LoVo (cell line): ENCODE data around the gene WIF1.

ENCODE experiments used
- DNase-seq: peaks from one replicate; pipeline ENCODE4 v3.0.0-alpha.2; 2016; ENCODE audit warnings: low spot score

Gene WIF1, protein sequence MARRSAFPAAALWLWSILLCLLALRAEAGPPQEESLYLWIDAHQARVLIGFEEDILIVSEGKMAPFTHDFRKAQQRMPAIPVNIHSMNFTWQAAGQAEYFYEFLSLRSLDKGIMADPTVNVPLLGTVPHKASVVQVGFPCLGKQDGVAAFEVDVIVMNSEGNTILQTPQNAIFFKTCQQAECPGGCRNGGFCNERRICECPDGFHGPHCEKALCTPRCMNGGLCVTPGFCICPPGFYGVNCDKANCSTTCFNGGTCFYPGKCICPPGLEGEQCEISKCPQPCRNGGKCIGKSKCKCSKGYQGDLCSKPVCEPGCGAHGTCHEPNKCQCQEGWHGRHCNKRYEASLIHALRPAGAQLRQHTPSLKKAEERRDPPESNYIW

DNA sequence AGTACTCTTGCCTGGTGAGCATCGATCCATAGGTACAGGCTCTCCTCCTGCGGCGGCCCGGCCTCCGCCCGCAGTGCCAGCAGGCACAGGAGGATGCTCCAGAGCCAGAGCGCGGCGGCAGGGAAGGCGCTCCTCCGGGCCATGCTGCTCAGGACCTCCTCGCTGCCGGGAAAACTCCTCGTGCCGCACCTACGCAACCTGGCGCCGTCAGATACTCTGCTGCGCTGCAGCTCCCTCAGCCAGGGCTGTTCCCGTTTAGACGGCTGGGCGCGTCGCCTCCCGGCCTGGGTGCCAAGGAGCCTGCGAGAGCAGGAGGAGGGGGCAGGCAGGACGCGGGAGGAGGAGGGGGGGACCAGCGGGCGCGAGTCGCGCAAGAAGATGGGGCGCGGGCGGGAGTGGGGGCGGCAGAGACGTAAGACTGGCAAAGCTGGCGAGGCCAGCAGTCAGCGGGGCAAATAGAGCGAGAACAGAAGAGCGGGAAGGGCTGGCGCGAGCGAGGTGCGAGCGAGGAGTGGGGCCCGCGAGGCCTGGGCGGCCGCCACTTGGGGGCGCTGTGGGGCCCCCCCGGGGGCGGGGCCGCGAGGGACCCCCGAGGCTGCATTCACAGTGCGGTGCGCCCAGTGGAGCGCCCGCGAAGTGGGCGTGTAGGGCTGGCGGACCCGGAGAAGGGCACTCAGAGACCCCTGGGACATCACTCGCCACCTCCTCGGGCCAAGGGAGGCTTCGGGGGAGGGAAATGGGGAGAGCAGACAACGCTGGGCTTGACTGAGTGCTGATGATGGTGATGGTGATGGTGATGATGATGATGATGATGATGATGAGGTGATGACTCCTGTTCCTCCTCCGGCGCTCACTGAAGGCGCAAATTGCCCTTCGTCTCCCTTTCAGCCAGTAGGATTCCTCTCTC, at the start of gene WIF1:
Gene WIF1 (minus strand): TSS at position 257 of the 907 bp plus-strand sequence. CDS start 114 bp downstream, at position 143.
- no peak for DNase-seq

GRCh38 chr12:65170209-65170881, 49.2 kb upstream of the WIF1 start:
- peak; percentile 58 for DNase-seq

DNA sequence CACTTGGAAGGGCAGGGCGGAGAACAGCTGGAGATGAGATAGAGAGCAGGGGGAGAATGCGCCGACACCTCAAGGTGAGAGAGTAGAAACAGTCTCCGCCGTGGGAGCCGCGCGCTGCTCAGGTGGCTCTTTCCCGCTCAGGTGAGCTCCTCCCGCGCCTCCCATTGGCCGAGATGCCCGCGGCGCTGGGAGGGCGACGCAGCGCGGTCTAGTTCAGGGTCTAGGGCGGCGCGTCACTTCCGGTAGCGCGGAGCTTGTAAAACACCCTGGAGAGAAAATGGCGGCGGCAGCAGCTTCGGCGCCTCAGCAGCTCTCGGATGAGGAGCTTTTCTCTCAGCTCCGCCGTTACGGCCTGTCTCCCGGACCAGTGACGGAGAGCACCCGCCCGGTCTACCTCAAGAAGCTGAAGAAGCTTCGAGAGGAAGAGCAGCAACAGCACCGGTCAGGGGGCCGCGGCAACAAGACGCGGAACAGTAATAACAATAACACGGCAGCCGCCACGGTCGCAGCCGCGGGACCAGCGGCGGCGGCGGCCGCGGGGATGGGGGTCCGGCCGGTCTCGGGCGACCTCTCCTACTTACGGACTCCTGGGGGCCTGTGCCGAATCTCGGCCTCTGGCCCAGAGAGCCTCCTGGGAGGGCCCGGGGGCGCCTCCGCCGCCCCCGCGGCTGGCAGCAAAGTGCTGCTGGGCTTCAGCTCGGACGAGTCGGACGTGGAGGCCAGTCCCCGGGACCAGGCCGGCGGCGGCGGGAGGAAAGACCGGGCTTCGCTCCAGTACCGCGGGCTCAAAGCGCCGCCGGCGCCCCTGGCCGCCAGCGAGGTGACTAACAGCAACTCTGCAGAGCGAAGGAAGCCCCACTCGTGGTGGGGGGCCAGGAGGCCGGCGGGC, 48.5 kb upstream of the WIF1 start, which contains the start of gene LEMD3:
Gene LEMD3 (plus strand): TSS at position 264 of the 889 bp plus-strand sequence. CDS start 14 bp downstream, at position 278.
- peak; percentile 99 for DNase-seq

- no peak for DNase-seq
Measured at GRCh38 chr12:65168681-65169319, 47.7 kb upstream of the WIF1 start.

DNA sequence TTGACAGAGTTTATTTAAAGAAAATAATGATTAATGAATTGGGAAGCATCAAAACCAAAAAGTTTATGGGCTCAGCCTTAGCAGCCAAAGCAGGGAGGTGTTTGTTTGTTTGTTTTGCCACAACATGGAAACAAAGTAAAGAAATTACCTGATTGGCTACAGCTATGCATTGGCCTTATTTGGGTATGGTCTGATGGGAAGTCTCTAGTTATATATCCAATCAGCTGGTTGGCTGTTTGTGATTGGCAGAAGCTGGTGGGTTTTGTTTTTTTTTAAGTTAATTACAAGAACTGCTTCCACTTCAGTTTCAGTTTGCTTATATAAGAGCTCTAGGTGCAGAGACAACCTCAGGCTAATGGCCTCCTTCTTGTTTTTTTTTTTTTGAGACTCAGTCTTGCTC, 43.7 kb upstream of the WIF1 start:
- DNase-seq: no peak

DNA sequence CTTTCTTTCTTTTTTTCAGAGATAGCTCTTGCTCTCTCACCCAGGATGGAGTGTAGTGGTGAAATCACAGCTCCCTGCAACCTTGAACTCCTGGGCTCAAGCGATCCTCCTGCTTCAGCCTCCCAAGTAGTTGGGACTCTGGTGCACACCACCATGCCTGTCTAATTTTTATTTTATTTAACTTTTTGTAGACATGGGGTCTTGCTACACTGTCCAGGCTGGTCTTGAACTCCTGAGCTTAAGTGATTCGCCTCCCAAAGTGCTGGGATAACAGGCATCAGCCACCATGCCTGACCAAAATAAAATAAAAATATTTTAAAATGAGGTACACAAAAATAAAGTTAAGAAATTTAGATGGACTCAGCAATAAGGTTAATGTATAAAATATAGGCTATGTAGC, 43.1 kb upstream of the WIF1 start:
- DNase-seq: no peak

- no peak for DNase-seq
Measured at GRCh38 chr12:65162609-65163008, 41.5 kb upstream of the WIF1 start.

- no peak for DNase-seq
Measured at GRCh38 chr12:65157091-65157490, 36.0 kb upstream of the WIF1 start.

- DNase-seq: no peak
Measured at GRCh38 chr12:65156366-65156841, 35.3 kb upstream of the WIF1 start.

DNA sequence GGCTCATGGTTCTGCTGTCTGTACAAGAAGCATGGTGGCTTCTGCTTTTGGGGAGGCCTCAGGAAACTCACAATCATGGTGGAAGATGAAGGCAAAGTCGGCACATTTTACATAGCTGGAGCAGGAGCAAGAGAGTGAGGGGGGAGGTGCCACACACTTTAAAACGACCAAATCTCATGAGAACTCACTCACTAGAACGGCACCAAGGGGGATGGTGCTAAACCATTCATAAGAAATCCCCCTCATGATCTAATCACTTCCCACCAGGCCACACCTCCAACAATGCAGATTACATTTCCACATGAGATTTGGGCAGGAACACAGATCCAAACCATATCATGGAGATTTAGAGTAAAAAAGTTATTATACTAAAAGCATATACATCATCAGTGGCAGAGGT, 34.7 kb upstream of the WIF1 start:
- DNase-seq: no peak

DNA sequence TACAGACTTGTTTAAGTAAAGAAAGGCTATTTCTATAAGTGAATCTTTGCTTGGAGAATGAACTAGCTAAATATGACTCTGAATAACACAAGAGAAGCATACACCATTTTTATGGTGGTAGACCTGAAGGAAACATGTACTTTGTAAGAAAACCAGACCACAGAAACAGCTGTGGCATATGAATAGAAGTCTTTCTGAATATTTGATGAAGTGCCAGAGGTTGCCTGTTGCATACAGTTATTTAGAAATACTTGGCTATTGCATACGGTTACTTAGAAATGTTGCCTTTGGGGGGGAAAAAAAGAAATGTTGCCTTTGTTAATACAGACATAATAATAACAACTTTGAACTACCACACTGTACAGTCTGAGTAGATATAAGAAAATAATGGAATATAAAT, 31.5 kb upstream of the WIF1 start:
- DNase-seq: no peak

DNA sequence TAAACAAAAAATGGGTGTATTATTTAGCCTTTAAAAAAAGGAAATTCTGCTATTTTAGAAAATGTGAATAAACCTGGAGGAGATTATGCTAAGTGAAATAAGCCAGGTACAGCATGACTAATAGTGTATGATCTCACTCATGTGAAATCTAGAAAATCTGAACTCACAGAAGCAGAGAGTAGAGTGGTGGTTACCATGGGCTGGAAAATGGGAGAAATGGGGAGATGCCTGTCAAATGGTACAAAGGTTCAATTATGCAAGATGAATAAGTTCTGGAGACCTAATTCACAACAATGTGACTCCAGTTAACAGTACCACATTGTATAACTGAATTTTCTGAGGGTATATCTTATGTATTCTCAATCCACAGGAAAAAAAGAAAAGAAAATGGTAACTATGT, 30.9 kb upstream of the WIF1 start:
- DNase-seq: no peak

DNA sequence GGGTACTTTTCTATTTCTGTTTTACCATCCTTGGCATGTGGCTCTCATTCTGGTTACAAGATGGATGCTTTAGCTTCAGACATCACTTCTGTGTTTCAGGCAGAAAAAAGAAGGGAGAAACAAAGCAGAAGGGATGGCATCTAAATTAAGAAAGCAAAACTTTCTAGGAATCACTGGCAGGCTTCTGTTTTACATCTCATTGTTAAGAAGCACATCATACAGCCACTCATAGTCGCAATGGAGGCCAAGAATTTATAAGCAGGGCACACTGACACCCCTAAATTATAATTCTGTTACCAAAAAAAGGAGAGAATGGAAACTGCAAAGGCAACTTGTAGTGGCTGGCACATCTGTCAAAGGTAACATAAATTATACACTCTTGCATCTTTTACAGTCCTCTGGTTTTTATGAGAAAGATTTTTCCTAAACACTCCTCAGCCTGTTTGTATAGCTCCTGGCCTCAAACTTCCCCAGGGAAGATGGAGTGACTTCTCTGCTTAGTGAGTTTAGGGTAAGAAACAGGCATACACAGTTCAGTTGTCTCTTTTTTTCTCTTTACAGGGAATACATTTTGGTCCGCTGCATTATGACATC, 26.3 kb upstream of the WIF1 start:
- no peak for DNase-seq

- no peak for DNase-seq
Measured at GRCh38 chr12:65140738-65141137, 19.6 kb upstream of the WIF1 start.

- DNase-seq: no peak
Measured at GRCh38 chr12:65139389-65139788, 18.3 kb upstream of the WIF1 start.

- no peak for DNase-seq
Measured at GRCh38 chr12:65133879-65134278, 12.8 kb upstream of the WIF1 start.

GRCh38 chr12:65126482-65126881, 5.4 kb upstream of the WIF1 start:
- no peak for DNase-seq

DNA sequence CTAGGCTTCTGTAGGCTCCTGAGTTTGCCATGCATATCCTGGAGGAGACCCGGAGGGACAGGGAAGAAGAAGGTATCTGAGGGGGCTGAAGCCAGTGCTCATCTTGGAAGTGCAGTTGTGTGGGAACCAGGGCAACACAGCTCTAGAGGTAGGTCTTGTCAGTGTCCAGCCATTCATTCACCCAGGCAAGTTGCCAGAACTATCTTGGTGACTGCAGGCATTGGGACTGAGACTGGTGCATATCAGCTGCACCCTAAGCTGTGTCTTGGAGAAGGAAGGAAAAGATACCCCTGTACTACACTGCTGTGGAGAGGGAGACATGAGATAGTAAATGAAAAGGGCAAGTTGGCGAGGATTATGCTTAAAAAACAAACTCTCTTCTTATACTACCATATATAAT, 4.9 kb upstream of the WIF1 start:
- no peak for DNase-seq

GRCh38 chr12:65125247-65125646, 4.1 kb upstream of the WIF1 start:
- no peak for DNase-seq

- DNase-seq: peak; percentile 62
Measured at GRCh38 chr12:65123435-65124063, 2.4 kb upstream of the WIF1 start.
